Activated T-helper 9 cell treated with anti-CD3 and anti-CD28 coated beads, Interleukin-2, amount 50 U/mL, for 16 hours (primary cell): Measurements from ENCODE around the gene KLHDC4.
"Not testable (repeated sequence)": the region's sequence is repeated elsewhere in the genome, so short reads cannot be mapped to it uniquely, and the experiment has no call there.

ENCODE experiments used
- DNase-seq: peaks from one replicate; pipeline ENCODE4 v3.0.0-alpha.2; 2020; ENCODE audit warnings: low read depth

Gene KLHDC4

DNA sequence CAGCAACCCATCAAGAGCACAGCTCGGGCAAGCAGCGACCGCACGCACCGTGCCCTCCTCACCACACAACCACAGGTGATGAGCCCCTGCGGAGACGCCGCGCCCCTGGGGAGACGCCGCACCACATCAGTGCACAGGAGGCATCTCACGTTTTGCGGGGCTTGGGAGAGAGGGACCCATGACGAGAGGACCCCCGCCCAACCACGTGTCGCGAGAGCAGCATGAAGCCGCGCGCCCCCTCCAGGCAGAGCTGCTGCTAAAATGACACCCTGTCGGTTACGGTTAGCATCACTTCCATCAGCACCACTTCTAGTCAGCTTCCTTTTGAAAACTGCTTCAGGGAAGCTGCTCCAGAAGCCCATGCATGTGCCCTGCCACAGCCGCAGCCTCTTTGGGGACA is 45.3 kb downstream of the KLHDC4 start:
- no peak for DNase-seq

DNA sequence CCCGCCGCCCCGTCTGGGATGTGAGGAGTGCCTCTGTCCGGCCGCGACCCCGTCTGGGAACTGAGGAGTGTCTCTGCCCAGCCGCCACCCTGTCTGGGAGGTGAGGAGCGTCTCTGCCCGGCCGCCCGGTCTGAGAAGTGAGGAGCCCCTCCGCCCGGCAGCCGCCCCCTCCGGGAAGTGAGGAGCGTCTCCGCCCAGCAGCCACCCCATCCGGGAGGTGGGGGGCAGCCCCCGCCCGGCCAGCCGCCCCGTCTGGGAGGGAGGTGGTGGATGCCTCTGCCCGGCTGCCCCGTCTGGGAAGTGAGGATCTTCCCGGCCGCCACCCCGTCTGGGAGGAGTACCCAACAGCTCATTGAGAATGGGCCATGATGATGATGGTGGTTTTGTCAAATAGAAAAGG is 47.0 kb downstream of the KLHDC4 start:
- DNase-seq, result not testable (repeated sequence)

DNA sequence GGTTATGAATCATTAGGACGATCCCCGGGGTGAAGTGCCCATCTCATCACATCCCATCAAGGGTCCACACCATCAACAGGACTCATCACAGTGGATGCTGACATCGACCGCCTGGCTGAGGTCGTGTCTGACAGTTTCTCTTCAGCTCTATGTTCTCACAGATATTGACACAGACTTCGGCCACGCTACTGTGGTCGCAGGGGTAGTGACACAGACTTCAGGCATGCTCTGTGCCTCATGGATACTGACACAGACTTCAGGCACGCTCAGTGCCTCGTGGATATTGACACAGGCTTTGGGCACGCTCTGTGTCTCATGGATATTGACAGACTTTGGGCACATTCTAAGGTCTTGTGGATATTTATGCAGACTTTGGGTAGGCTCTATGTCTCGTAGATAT is 50.1 kb downstream of the KLHDC4 start:
- DNase-seq, result no peak

DNA sequence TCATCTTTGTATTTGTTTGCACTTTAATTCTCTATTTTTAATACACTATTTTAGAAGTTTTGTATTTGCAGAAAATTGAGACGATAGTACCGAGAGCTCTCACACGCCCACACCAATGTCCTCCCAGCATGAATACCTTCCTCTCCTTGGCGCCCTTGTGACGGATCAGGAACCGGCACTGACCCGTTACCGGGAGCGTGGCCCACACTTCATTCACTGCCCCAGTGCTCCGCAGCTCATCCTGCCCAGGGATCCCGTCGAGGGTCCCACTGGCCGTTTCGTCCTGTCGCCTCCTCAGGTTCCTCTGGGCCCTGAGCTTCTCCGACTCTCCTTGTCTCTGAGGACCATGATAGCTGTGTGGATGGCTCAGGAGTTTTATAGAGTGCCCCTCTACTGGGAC is 50.6 kb downstream of the KLHDC4 start:
- DNase-seq, result no peak

DNA sequence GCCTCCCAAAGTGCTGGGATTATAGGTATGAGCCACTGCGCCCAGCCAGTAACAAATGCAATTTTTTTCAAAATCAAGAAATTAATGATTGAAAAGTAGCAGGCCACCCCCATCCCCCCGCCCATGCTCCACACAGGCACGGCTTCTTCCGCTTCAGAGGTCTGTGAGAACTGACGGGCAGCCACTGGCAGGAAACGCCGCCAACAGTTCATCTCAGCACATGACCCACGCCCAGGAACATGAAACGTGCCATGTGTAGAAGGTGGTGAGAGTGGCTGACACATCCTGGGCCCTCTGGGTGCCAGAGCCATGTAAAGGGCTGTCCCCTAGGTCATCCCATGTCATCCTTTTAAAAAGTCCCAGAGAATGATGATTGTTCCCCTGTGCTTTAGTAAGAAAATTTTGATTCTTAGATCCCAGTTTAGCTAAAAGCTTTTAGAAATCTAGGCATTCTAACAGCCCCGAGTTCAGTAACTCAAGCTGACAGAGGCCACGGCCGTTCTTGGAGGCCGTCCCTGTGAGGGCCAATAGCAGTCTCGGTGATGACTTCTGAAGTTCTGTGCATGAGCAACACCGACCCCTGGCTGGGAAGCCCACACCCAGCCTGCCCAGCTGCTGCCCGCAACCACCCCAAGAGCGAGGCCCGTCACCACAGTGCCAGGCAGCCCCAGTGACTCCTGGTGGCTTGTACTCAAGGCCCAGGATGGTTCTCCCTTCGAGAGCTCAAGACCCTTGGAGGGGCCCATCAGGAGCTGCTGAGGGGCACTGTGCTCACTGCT is 52.1 kb downstream of the KLHDC4 start:
- DNase-seq, result no peak

DNA sequence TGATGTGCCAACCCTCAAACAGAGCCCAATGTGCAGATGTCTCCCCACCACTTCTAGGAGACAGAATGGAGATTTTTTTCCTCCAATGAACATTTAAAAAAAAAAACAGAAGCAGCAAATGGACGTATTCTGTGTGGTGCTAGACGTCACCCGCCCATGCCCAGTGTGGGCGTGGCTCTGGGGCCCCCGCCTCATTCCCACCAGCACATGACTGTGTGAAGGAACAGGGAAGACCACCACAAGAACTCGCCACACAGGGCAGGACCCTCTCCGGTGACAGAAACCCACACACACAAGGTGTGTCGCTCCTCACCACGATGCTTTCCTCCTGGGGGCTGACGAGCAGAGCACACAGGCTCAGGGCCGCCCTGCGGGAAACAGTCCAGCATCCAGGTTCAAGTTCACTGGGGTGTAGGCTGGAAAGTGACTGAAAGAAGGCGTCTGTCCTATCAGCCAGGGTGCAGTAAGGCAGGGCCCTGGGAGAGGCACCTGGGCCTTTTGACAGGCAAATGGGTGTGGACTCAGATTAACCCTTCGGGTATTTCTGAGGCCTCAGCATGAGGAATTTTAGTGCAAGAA is 53.5 kb downstream of the KLHDC4 start:
- no peak for DNase-seq

DNA sequence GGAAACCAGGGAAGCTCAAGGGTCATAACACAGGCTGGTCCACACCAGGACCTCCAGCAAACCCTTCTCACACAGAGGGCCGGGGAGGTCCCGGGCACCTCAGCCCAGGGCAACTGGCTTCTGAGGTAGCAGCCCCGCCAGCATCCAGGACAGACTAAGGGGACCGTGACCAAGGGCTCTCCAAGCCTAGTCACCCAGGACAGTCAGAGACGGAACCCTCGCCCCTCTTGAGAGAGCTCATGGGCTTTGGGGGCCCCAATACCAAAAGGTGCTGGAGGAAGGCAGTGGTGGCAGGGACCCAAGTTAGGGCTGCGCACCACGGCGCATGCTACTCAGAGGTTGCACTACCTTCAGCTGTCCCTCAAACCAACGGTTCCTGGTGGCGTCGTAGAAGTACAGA is 54.9 kb downstream of the KLHDC4 start:
- DNase-seq, result no peak

DNA sequence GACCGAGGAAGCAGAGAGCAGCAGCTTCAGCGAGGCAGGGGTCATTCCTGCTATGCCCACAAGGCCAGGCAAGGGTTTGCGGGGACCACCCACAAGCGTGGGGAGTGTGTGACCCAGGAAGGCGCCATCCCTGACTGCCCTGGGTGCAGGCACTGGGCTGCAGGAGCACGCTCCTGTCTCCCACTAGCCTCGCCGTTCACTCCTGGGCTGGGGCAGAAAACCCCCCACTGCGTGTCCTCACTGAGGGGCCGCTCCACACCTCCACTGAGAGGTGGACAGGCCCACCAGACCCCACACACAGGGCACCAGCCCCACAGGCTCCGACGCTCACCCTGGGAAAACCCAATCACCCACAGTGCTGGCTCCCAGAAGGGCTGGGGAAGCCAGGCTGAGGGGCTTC is 56.1 kb downstream of the KLHDC4 start:
- no peak for DNase-seq

DNA sequence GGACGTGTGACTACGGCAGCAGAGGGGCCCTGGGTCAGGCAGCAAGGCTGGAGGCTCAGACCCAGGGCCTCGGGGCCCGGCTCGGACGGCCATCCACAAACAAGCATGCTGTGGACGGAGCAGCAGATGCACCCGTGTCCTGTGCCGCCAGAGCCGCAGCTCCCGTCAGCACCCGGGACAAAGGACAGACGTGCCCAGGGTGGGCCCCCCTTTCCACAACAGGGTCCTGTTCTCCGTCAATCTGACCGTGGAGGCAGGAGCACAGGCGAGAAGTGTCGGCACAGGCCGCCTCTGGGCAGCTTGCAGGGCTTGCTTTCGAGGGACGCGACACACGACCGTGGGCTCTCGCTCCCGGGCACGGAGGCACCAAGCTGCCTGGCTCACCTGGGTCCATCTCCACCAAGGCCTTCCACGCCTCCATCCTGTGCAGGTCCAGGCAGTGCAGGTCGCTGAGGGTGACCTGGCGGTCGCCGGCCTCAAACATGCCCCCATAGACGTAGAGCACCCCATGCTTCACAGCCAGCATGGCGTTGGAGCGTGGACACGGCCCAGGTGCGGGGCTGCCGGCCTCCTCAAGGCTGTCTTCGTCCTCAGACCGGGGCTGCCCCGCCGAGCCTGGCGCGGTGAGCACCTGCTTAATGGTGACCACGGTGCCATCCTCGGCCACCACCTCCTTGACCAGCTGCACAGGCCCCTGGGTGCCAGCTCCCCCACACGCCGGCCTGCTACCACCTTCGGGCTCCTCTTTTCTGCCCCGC is 56.7 kb downstream of the KLHDC4 start:
- DNase-seq, result no peak

DNA sequence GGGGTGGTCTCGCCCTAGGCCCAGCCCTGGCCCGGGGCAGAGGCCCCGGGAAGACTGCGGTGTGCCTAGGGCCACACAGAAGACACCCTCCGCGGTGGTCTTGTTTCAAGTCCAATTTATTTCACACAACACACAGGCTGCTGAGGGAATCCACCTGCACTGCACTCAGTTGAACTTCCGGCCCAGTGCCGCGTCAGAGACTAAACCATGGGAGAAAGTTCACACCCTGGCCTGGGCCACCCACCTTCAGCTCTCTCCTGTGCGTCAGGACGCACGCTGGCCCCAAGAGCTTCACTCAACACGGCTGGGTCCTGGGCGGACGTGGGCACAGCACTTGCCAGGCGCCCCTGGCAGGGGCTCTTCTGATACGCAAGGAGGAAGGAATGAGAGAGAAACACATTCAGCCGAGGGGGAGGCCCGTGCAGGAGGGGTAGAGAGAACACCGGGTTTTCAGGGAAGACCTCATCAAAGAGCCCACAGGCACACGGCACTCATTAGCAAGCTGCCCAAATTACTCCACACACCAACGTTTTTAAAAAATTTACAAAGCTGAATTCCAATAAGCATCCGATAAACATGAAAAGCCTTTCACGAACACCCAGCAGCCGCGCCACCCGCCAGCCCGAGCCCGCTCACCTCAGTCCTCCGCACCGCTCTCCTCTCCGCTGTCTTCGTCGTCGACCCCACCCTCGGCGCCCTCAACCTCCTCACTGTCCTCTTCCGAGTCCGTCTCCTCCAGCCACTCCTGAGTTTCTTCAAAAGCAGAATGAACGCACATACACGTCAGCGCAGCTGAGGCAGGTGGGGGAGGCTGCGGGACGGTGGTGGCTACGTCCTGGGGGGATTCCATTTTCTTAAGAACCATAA is 57.8 kb downstream of the KLHDC4 start:
- no peak for DNase-seq

DNA sequence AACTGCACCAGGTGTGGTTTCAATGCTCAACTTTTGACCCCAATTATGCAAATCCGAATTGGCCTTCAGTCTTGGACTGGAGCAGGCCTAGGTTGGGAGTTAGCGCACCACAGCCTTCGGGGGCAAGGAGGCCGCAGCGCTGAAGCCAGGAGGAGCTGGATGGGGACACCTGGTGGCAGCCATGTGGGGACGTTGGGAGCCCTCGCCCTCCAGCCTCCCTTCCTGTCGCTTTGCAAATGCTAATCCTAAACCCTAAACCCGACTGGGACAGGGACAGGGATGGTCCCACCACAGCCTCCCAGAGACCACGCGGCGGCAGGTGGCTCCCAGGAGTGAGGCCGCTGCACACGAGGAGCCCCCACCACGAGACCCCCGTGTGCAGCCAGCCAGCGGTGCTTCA is 58.7 kb downstream of the KLHDC4 start:
- DNase-seq, result no peak

DNA sequence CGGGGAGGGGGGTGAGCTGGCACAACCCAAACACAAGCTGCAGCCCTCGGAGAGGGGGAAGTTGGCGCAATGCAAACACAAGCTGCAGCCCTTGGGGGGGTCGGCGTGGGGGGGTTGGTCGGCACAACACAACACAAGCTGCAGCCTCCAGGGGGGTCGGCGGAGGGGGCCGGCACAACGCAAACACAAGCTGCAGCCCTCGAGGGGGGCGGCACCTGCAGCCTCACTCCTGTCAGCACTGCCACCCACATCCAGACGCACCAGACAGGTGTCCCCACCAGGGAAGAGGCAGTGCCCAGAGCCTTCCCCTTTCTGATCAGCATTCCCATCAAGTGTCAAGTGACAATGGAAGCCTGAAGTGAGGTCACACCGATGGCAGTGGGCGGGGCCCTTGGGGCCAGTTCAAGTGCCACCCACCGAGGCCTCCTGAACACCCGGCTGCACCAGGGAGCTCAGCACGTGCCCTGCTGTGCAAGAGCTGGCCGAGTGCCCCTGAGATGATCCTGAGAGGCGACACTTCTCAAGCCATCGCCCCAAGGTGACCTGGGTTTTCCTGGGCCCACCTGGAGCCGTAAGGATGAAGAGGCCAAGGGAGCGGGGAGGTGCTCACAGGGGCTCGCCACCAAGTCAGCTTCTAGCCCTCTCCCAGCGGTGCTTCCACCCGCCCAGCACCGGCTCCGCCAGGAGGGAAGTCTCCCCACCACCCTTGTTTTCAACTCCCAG is 59.3 kb downstream of the KLHDC4 start:
- DNase-seq, result no peak

DNA sequence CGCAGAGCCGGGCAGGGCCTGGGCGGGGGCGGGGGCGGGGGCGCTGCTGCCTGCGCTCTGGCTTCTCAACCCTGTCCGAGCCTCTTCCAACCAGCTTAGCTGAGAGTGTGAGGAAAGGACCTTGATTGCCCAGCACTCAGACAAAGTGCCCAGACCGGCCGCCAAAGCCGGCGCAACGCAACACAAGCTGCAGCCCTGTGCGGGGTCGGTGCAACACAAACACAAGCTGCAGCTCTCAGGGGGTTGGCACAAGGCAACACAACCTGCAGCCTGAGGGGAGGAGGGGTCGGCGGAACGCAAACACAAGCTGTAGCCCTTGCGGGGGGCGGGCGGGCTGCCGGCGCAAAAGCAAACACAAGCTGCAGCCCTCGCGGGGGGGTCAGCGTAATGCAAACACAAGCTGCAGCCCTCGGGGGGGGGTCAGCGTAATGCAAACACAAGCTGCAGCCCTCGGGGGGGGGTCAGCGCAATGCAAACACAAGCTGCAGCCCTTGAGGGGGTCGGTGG is 60.0 kb downstream of the KLHDC4 start:
- no peak for DNase-seq

DNA sequence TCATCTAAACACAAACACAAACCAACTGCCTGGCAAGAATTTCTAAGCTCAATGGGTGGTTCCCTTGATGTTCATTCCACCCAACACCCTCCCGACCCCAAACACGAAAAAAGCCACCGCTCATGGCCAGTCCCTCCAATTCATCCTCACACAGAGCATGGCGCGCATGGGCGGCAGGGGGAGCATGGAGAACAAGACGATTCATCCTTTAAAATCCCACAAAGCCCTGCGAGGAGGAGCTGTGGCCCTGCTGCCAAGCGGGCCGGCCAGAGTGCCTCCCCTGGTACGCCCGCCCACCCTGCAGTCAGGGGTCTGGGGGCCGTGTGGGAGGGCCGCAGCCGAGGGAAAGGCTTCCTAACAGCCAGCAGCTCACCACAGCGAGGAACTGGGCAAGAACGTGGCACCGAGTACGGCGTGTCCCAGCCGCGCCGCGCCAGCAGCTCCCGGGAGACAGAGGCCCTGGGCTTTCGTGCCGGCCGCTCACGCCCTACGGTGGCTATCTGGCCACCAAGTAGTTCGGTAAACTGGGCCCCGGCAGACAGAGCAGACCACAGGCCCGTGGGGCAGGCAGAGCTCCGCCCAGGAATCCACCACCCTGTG is 60.9 kb downstream of the KLHDC4 start:
- no peak for DNase-seq

DNA sequence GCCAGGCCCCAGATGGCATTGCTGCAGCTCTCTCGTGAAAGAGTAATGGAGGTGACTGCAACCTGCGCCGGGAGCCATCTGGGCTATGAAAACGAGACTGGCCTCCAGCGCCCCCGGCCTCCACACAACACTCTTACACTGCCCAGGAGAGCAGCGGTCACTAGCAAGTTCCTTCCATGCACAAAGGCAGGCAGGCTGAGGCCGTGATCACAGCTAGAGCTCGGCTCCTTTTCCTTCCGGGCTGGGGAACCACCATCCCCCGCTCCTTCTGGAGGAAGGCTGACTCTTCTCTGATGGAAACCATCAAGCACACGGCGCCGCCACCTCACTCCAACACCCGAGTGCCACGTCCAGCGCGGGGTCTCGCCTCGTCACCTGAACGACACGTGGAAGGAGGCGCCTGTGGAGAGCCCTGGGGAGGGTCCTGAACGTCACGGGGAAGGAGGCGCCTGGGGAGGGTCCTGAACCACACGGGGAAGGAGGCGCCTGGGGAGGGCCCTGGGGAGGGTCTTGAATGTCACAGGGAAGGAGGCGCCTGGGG is 61.9 kb downstream of the KLHDC4 start:
- DNase-seq, result no peak

DNA sequence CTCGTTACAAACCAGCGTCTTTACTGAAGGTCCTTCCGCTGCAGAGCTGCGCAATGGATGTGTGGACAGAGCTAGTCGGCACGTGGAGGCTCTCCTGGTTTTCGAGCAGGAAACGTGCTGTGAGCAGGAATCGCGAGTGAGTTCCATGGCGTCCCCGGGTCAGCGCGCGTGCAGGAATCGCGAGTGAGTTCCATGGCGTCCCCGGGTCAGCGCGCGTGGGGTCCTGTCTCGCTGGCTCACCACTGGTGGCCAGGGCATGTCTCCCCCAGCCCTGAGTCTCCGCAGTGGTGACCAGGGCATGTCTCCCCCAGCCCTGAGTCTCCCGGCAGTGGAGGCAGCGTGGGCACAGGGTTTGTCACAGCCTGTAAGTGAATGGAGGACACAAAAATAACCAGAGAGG is 62.7 kb downstream of the KLHDC4 start:
- DNase-seq, result no peak

DNA sequence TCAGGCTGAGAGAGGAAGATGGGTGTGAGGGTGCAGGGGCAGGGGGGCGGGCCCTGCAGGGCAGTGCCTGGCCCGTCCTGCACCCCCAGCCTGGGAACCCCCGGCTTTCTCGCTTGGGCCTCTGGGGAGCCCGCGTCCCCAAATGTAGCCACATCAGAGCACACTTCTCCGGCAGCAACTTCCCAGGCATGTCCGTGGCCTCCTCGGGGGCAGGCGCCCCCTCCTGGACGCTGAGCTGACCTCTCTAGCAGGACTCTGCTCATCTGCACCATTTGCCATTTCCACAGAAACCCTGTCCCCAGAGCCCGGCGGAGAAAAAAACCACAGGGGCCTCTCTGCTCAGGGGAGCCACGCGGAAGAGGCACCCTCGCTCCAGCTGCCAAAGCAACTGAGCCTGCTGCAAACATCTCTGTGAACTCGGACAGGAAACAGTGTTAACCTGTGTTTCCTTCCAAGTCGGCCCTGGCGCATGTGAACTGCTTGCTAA is 63.4 kb downstream of the KLHDC4 start:
- no peak for DNase-seq

DNA sequence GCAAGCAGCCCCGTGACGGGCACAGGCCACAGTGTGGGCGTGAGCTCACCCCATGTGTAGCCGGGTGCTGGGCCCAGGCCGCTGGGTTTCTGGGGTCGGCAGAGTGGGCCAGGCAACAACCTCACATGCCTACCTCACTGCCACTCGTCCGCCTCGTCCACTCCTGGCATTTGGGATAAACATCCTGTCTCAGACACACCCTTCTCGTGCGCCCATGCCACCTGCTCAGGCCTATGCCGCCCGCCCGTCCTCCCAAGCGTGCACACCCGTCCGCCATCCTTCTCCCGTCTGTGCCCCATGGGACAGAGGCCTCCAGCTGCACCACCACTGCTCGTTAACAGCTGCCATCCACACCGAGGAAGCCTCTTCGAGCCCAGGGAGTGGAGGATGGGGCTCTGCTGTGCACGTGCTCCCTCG is 64.3 kb downstream of the KLHDC4 start:
- DNase-seq, result no peak

DNA sequence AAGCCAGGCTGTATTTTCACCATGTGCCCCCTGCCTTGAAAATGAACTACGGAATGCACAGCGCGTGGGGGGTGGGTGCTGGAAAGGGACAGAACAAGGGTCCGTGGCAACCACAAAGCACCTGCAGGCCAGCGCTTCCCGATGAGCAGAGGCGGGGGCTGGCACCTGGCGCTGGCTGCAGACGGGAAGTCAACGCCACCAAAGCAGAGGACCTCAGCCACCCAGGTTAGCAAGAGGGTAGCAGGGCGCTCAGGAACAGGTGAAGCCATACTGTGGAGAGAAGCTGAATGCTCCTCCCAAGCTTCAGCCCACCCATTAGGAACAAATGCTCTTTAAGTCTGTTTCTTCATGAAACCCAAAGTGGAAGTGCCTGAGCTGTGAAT is 64.7 kb downstream of the KLHDC4 start:
- DNase-seq, result no peak

DNA sequence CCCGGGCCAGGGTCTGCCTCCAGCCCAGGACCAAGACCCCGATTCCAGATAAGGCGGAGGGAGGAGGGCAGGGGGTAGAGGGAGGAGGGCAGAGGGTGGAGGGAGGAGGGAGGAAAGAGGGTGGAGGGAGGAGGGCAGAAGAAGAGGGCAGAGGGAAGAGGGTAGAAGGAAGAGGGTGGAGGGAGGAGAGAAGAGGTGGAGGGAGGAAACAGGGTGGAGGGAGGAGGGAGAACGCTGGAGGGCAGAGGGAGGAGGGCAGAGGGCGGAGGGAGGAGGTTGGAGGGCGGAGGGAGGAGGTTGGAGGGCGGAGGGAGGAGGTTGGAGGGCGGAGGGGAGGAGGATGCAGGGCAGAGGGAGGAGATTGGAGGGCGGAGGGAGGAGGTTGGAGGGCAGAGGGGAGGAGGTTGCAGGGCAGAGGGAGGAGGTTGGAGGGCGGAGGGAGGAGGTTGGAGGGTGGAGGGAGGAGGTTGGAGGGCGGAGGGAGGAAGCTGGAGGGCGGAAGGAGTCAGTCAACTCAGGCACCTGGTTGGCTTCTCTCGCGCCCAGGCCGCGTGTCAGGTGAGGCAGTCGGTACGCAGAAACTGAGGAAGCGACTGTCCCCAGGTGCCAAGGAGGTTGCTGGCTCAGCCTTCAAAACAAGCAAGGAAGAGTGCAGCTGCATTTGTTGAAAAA is 65.2 kb downstream of the KLHDC4 start:
- DNase-seq, result no peak
